HS-27A (cell line): ENCODE results near the gene ANKRD31.
"Not testable (repeated sequence)": the region's sequence is repeated elsewhere in the genome, so short reads cannot be mapped to it uniquely, and the experiment has no call there.

ENCODE experiments used
- DNase-seq: peaks from one replicate; pipeline ENCODE4 v3.0.0-alpha.2; 2012; ENCODE audit warnings: low read depth, missing footprints

The ANKRD31 gene, protein sequence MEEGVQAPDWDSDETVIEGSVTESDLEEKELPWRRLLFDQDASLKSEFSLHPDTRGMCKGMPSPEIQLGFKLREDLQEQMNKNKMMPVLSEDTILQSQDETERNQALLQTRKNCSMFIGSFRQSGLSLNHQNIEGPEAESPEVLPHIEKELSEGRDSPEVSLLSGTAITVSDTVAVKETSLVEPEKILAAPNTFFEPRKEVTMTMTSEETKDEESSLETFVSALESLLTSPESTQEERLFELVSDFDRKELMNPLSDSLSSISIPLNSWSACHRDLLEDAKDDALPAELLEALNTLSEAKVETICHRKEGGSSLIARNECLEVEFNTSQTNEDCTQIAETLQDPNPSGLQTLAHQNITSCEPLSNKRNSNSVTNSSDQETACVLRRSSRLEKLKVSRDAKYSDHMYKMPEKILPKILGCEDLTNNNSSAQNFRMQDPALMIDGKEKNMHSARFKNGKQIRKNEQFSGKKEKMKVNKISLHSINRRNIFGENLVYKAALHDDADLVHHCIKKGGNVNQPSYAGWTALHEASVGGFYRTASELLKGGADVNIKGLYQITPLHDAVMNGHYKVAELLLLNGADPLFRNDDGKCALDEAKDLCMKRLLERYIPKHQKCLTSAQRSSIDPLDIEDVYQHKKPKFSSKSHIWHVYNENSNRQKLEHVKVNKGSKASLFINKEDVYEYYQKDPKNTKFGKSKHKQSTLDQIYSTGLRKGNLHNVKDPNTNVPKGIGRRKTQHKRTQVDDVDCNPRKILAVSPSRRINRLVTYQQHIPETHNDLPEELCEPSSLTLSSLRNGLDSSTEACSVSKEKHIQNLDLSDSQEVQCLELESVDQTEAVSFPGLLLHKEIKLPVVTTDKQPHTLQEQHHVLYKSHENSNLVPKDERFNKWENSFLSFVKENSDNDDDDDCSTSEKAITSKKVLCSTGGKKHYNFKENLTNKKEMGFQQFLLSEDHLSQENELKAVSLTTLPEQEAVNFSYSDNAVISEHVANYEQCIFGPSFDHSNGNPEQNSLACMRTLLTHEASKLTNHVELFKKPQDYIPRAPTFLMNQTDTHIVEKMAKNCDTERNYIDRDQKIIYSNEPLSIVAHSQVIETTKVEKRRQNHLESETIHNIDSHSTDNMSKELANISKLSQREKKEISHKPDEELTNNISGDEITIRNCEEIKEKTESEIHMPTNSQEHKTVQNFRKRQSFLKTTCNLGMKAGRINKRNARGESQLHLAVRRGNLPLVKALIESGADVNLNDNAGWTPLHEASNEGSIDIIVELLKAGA (N-terminal part only)

DNA sequence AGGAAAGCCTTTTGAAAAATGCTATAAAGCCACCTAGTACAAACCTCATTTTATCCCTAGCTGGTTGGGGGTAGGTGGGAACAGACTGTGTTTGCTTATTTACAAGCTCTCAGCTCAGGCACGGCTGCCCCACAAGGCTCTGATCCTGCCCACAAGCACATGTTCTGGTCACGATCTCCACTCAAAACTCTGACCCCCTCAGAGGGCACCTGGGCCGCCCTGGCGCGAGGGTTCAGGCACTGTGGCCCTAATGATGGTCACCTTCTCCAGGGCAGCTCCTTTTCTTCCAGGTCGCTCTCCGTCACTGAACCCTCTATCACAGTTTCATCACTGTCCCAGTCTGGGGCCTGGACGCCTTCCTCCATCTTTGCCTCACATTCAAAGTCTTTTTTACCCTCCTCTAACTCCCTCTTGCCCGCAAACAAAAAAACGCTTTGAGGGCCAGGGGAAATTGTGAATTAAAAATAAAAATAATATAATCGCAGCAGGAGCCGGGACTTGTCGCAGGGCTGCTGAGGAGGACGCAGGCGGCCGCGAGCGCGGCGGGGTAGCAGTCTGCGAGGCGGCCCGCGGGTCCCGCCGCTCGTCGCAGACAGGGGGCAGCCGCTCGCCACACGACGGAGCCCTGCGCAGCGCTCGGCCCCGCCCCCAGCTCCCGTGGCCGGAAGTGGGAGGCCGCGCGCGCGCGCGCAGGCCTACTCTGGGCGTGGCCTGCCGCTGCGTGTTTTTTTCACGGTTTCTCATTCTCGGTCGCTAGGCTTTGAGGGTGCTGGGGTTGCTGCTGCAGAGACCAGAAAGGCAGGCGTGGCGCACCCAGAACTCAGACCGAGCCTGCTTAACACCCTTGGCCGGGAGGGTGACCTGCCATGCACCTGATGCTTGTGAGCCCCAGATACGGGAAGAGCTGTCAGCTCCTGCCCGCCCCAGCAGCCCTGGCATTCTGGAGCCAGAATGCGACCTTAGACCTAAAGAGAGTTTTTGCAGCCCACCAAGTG is at the start of gene ANKRD31:
ANKRD31 (minus strand) TSS at position 557 of the 995 bp plus-strand sequence; CDS start at position 365, 192 bp downstream.
- DNase-seq = peak; percentile 19

DNA sequence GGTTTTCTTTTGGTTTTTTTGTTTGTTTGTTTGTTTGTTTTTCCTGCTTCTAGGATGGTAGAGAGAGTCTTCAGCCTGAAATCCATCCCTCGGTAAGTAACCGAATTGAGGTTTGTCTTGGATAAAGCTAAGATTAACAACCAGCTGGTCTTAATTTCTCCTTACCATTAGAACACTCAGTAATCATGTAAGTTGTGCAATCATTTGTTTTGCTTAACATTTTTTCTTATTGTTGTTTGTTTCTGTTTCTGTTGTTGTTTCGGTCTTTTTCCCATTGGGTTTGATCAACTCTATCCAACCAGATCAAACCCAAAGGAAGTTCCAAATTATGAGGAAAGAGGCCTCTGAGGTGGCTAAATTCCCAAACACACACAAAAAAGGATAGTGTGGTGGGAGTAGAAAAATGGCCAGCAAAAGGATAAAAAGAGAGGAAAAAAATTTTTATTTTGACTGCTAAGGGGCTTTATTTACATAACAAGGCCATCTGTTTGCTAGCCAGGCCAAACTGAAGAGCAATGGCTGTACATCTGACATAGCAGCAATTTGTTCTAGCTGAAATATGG is 49.6 kb upstream of the ANKRD31 start:
- DNase-seq = no peak

DNA sequence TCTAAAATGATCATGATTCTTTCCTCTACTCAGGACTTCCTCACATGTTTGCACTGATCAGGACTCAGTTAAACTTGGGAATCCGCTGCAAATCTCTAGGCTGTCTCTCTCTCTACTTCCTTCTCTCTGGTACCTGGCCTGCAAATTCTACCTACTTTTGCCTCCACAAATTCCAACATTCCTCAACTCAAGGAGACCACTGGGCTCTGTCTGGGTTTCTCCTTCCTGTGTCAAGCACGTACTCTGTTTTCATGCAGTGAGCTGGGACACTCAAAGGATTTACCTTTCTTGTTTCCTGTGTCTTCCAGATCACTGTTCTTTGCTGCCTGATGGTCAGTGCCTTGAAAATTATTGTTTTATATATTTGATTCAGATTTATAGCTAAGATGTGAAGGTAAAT is 45.9 kb upstream of the ANKRD31 start:
- no peak for DNase-seq

DNA sequence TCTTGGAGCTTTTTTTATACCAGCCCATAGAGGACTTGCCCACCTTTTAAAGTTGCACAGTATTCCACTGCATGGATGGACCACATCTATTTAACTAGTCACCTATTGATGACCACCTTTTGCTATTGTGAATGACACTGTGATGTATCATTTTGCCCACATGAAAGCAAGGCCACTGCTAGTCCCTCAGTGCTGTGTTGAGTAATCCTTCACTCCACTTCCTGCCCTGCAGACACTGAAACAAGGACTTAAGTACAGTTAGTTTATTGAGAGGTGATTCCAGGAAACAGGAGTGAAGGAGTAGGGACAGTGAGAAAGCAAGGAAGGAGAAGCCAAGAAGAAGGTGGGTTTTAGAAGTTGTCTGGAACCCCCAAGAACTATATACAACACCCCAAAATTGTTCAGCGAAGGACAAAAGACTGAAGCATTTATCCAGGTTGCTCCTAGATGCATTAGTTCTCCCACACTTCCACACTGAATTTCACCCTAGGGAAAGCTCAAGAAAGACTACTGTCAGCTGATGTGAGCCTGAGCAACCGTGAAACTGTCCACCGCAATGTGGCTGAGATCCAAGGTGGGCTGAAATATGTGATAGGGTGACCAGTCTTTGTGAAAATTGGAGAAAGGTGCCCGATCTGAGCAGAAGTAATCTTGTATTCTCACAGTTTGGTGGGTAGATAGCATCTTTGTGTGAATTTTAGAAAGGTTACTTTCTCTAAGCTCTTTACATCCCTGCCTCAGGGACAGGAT is 45.2 kb upstream of the ANKRD31 start:
- DNase-seq = no peak

DNA sequence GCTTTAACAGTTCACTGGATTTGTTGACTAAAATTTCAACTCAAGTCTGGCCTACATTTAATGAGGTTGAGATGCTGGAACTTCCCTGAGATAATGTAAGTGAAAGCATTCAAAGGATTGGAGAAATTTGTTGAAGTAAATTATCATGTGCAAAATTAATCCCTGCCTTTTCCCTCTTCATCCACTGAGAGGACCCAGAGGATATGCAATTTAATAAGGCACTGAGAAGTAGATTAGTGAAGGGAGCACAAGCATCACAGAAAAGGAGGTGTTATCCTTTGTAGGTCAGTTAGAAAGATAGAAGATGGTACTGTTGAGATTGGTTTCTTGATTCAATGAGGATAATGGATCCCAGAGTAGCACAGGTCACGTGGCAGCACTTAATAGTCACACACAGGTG is 42.6 kb upstream of the ANKRD31 start:
- no peak for DNase-seq

DNA sequence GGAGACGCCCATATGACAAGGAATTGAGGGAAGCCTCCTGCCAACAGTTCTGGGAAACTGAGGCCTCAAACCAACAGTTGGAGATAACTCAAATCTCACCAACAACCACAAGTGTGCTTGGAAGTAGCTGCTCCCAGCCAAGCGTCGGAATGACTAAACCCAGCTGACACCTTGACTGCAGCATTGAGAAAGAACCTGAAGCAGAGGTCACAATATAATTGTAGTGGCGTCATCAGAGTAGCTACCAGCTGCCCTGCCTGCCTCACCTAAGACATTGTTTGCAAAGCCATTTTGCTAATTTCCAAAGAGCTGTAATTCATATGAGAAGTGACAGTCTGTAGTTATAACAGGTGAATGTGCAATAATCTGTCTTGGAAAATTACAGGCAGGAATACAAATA is 40.8 kb upstream of the ANKRD31 start:
- DNase-seq = no peak

DNA sequence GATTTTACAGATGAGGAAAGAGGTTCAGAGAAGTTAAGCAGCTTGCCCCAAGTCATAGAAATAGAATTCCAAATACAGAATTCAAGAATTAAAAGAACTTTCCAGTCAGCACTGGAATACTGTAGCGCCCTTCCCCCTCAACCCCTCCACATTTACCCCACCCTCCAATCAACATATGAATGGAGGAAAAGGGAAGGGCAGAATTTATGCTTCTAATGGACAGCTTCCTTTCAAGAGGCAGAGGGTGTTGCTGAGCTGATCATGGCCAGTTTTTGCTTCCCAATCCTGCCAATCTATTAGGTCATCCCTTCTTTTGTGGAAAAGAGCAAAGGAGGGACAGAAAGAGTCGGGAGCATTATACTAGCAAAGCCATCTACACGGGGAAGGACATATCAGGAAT is 39.1 kb upstream of the ANKRD31 start:
- no peak for DNase-seq

DNA sequence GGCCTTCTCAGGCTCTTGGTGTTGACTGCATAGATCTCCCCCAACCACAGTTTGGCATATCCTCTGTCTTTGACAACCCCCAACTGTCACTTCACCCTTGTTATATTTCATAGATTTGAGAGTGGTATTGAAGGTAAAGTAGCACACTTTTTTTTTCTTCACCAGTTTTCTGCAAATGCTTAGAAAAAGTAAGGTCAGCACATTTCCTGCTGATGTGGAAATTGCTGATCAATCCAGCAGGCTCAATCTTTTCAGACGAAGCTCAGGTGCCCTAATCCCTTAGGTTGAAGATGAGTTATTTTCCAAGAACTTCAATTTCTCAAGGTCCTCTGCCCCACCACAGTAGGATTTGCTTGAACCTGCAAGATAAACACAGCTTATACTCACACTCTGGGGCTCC is 38.5 kb upstream of the ANKRD31 start:
- no peak for DNase-seq

DNA sequence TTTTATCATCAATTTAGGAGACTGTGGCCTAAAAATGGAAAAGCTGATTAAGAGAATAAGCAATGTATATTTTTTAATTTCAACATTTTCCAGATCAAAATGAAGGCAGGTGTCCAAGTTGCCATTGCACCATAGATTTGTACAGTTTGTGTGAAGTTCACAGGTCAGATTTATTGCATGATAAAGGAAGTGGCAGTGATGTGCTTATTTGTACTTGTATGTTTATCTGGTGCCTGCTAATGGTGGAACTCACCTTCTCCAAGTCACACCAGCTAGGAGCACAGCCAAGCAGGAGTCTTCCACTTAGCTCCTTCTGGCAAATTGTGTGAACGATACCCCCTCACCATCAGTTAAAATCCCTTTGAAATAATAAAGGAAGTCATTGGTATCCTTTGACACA is 37.8 kb upstream of the ANKRD31 start:
- no peak for DNase-seq

DNA sequence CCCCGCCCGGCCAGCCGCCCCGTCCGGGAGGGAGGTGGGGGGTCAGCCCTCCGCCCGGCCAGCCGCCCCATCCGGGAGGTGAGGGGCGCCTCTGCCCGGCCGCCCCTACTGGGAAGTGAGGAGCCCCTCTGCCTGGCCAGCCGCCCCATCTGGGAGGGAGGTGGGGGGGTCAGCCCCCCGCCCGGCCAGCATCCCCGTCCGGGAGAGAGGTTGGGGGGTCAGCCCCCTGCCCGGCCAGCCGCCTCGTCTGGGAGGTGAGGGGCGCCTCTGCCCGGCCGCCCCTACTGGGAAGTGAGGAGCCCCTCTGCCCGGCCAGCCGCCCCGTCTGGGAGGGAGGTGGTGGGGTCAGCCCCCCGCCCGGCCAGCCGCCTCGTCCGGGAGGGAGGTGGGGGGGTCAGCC is 33.9 kb upstream of the ANKRD31 start:
- not testable (repeated sequence) for DNase-seq

DNA sequence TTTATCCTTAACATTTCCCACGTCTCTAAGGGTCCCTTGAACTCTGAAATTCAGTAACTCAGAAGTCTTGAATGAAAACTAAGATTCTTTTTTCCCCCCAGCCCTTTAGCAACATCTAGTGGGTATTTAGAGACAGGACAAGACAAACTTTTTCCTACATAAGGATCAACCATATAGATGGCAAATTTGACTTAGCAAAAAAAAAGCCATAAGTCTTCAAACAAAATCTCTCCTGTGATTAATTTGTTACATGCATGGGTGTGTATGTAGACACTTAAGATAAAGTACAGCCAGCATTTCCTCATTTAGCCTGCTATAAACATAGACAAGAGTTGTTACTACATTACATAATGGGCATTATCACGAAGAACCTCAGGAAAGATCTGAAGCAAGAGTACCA is 29.1 kb upstream of the ANKRD31 start:
- DNase-seq = no peak

DNA sequence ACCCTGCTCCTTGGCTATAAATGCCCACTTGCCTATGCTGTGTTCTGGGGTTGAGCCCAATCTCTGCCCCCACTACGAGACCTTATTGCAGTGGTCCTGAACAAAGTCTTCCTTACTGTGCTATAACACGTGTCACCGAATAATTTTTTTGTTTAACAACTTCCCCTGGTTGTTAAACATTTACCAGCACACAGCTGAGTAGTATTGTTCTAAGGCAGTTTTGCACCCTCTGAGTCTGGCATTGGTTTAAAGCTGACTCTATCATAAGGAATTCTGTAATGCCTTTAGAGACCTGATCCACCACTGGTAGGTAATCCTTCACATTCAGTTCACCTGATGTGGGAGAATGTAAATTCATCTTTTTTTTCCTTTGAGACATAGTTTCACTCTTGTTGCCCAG is 25.6 kb upstream of the ANKRD31 start:
- no peak for DNase-seq

DNA sequence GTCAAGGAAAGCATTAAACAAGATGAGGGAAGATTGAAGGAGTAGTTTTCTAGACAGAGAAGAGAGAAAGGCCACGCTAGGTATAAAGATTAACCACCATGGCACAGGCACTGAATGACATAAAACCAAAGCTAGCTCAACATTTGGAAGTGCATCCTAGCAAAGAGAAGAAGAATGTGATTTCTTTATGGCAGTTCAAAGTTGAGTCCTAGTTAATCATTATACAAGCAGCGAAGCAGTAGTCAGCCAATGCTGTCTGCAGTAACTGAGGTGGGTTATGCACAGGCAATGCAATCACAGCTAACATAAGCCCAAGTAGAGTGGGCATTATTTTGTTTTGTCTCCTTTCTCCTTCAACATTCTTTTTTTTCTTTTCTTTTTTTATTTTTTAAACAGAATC is 24.0 kb upstream of the ANKRD31 start:
- DNase-seq = no peak

DNA sequence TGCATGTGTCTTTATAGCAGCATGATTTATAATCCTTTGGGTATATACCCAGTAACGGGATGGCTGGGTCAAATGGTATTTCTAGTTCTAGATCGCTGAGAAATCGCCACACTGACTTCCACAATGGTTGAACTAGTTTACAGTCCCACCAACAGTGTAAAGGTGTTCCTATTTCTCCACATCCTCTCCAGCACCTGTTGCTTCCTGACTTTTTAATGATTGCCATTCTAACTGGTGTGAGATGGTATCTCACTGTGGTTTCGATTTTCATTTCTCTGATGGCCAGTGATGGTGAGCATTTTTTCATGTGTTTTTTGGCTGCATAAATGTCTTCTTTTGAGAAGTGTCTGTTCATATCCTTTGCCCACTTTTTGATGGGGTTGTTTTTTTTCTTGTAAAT is 13.8 kb upstream of the ANKRD31 start:
- not testable (repeated sequence) for DNase-seq

DNA sequence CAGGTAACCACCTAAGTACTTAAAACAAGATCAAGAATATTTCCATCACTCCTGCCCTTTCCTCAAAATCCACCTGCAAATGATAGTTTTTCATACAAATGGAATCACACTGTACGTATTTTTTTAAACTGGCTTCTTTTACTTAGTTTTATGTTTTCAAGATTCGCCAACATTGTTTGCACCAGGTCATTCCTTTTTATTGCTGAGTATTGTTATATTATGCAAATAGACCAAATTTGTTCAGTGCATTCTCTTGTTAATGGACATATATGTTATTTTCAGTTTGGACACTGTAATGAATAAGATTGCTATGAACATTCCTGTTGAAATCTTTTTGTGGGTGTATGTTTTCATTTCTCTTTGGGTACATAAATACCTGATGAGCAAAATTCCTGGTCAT is 8.3 kb upstream of the ANKRD31 start:
- no peak for DNase-seq

DNA sequence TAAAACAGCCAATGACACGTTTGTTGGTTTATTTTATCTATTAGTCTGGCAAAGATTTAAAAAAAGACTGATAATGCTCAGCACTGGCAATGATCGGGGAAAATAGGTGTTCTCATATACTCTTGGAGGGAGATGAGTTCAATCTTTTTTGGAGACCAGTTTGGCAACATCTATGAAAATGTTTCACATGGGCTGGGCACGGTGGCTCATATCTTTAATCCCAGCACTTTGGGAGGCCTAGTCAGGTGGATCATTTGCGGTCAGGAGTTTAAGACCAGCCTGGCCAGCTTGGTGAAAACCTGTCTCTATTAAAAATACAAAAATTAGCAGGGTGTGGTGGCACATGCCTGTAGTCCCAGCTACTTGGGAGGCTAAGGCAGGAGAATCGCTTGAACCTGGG is 6.8 kb upstream of the ANKRD31 start:
- no peak for DNase-seq

DNA sequence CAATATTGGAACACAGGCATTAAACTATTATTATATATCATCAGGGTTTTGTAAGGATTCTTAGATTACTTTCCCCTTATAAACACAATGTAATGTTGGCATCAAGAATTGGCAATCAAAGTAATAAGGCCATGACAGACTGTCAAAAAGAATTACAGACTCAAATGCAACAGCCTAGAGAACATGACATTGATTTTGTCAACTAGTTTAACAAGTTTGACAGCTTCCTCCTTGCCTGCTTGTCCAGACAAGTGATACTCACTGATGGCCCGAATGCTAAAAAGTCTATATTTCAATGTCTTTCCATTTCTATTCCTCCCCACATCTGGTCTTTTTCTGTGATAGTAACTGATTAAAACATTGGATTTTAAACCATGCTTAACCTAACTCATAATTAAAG is 6.4 kb upstream of the ANKRD31 start:
- DNase-seq = no peak

DNA sequence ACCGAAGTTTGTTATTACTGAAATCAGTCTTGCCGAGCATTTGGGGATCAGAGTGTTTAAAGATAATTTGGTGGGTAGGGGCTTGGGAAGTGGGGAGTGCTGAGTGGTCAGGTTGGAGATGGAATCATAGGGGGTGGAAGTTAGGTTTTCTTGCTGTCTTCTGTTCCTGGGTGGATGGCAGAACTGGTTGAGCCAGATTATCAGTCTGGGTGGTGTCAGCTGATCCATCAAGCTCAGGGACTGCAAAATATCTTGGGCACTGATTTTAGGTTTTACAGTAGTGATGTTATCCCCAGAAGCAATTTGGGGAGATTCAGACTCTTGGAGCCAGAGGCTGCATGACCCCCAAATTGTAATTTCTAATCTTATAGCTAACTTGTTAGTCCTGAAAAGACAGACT is 5.4 kb upstream of the ANKRD31 start:
- no peak for DNase-seq

DNA sequence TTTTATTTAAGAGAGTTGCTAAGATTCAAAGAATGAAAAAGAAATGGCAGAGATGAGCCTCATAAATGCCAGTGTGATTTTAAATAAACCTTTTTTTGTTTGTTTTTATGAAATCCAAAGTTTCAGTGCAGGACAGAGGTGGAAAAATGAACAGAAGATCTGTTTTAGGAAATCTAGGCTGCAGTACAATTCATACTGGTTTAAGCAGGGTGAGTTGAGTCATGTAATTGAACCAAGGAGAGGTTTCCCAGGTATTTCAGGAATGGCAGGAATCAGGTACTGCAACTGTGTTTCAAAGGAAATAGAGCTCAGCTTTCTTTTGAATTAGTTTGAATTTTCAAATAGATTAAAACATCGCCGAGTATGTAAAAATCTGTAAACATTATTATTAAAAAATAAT is 3.0 kb upstream of the ANKRD31 start:
- DNase-seq = no peak

DNA sequence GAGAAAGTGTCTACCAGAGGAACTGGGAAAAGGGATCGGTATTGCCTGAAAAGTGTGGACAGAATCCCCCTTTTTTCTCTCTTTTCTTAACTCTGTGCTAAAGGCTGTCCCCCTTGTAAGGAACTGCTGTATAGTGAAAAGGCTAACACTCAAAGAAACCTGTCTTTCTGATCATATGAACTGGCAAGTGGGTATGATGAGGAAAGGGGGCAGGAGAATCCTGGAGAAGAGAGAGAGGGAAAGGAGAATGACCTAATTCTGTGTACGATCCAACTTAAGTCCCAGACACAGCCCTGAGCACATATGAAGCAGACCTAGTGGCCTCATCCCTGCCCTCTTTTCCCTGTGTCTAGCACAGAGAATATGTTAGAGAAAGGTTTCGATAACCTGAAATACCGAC is 967 bp downstream of the ANKRD31 start:
- no peak for DNase-seq
